ENCODE results near the gene NINL. TPM values are rescaled to one million over a fixed set of nuclear protein-coding genes. Genes with fewer than 3 reads are reported as not detected.

Gene NINL
- total RNA-seq, 1 experiment from 2014 or later, result 7.2 TPM

- no peak for ATAC-seq
- H3K79me2 ChIP-seq (ENCODE audit: insufficient read depth, low read length), result no peaks in the 10 kb centered on the region
- ChIA-PET POLR2A (no interaction called here), RAD21 (ENCODE audit: low non-redundant PET in 1 of 2, low total read pairs in 2 of 2, uncharacterized antibody in 2 of 2, unreplicated experiment in 2 of 2) (no interaction called here), CTCF (no interaction called here)
- no peak overlapping the region for H3K4me2 ChIP-seq (ENCODE audit: low read length)
- no peak for TF ChIP-seq POLR2AphosphoS5 (IDR thresholded peaks at IDR 0.05; ENCODE audit: low read depth, low read length)
- TF ChIP-seq FOSL1 (IDR thresholded peaks at IDR 0.05; ENCODE audit: low read depth), result no peak
- TF ChIP-seq CTCF (IDR thresholded peaks at IDR 0.05 in 2 of 3, conservative IDR thresholded peaks at IDR 0.05 in 1 of 3; ENCODE audit: borderline replicate concordance in 1 of 3, insufficient read depth in 1 of 3, low read depth in 2 of 3, low read length in 2 of 3), result no peak
- TF ChIP-seq YY1 (IDR thresholded peaks at IDR 0.05; ENCODE audit: extremely low read depth, insufficient replicate concordance, low read depth, low read length), result no peak
- TF ChIP-seq SP1 (IDR thresholded peaks at IDR 0.05; ENCODE audit: low read depth), result no peak
- TF ChIP-seq MAX (IDR thresholded peaks at IDR 0.05), result no peak
- TF ChIP-seq EGR1 (IDR thresholded peaks at IDR 0.05; ENCODE audit: low read depth), result no peak
- TF ChIP-seq REST (IDR thresholded peaks at IDR 0.05; ENCODE audit: low read depth), result no peak
- no peak for TF ChIP-seq ZBTB33 (IDR thresholded peaks at IDR 0.05; ENCODE audit: extremely low read depth, insufficient replicate concordance, low read length)
- no peak for TF ChIP-seq ATF3 (IDR thresholded peaks at IDR 0.05)
- TF ChIP-seq EZH2phosphoT487 (IDR thresholded peaks at IDR 0.05; ENCODE audit: borderline replicate concordance), result no peak
- no peak for TF ChIP-seq SIN3A (IDR thresholded peaks at IDR 0.05; ENCODE audit: low read depth)
- TF ChIP-seq ZNF274 (IDR thresholded peaks at IDR 0.05; ENCODE audit: low read depth, low read length), result no peak
- no peak for TF ChIP-seq TCF7L2 (IDR thresholded peaks at IDR 0.05; ENCODE audit: borderline replicate concordance, extremely low read depth, insufficient read depth, insufficient read length)
- no peak for TF ChIP-seq RAD21 (IDR thresholded peaks at IDR 0.05; ENCODE audit: low read depth)
- TF ChIP-seq ELF1 (IDR thresholded peaks at IDR 0.05; ENCODE audit: borderline replicate concordance, low read depth), result no peak
- TF ChIP-seq CEBPB (IDR thresholded peaks at IDR 0.05; ENCODE audit: low read depth), result no peak
- TF ChIP-seq POLR2A (IDR thresholded peaks at IDR 0.05; ENCODE audit: borderline replicate concordance, extremely low read depth, insufficient read depth, insufficient read length), result no peak
- TF ChIP-seq EZH2 (IDR thresholded peaks at IDR 0.05), result no peak
- TF ChIP-seq CBX3 (IDR thresholded peaks at IDR 0.05; ENCODE audit: low read depth), result no peak
- intact Hi-C loops (cut with micrococcal nuclease), result no loop called here
- H3K27me3 ChIP-seq (ENCODE audit: insufficient read depth, low read length), result no peaks in the 10 kb centered on the region
- DNase-seq (ENCODE audit: low read depth, low spot score), result no peak
- H3K9ac ChIP-seq (ENCODE audit: low read length), result no peak overlapping the region
- H4K20me1 ChIP-seq (ENCODE audit: insufficient read depth), result no peaks in the 10 kb centered on the region
- no peak overlapping the region for H3K27ac ChIP-seq (ENCODE audit: low read depth, low read length)
- BruUV-seq (replicated peaks), result no TSS peak
- no peak overlapping the region for H3K4me3 ChIP-seq (replicated peaks in 1 of 2; ENCODE audit: low read depth in 1 of 2, low read length in 2 of 2)
- no peak overlapping the region for H2AFZ ChIP-seq (ENCODE audit: low read depth, low read length, poor library complexity, severe bottlenecking)
- H3K9me3 ChIP-seq (ENCODE audit: control insufficient read depth in 1 of 2, insufficient read depth in 1 of 2, low read depth in 1 of 2, low read length in 2 of 2), result peaks cover 7 to 15% of the 10 kb centered on the region in 2 experiments; a peak in 3 of 4 replicates
- H3K36me3 ChIP-seq (ENCODE audit: control insufficient read depth in 1 of 2, insufficient read depth in 2 of 2, low read length in 2 of 2), result no peaks in the 10 kb centered on the region
- H3K4me1 ChIP-seq (ENCODE audit: control insufficient read depth in 1 of 2, insufficient read depth in 2 of 2, low read length in 2 of 2), result no peaks in the 10 kb centered on the region
- H3K9me2 ChIP-seq (ENCODE audit: insufficient read depth), result no peaks in the 10 kb centered on the region
These were observed 68.2 kb downstream of the NINL start for GRCh38 chr20:25517124-25517523.
